ENCODE data around the gene EMSY. TPM values are rescaled to one million over a fixed set of nuclear protein-coding genes. Genes with fewer than 3 reads are reported as not detected.

The EMSY gene
- total and polyA plus RNA-seq, 2 of the 8 experiments (the other 6 are each of a cell fraction or from before 2014, with no cell fraction given): 29.6 to 34.6 TPM

GRCh38 chr11:76444065-76444383 lies 794 bp upstream of the EMSY start:
- Histone ChIP-seq H2AK5ac (ENCODE audit: low read depth, low read length) (peak overlapping the region; percentile 99; the same call in 1 of the 2 replicates), H4K20me1 (replicated peaks in 1 of 2; ENCODE audit: control insufficient read depth in 1 of 2, insufficient read depth in 2 of 2, low read length in 2 of 2) (no peaks in the 10 kb centered on the region), H3K79me2 (ENCODE audit: control insufficient read depth in 1 of 2, insufficient read depth in 2 of 2, low read length in 2 of 2) (peaks cover 0 to 48% of the 10 kb centered on the region in 2 experiments; a peak in 3 of 4 replicates), H3K4me1 (replicated peaks in 1 of 4; ENCODE audit: control insufficient read depth in 3 of 4, insufficient read depth in 4 of 4, low read length in 3 of 4) (peaks cover 0 to 16% (median 0%) of the 10 kb centered on the region in 4 experiments; a peak in 4 of 7 replicates), H3K4me3 (ENCODE audit: extremely low read depth in 1 of 4, insufficient read depth in 2 of 4, low read depth in 3 of 4, low read length in 4 of 4) (peak overlapping the region; percentile 77 to 99 (median 96)), H2BK15ac (ENCODE audit: low read length) (peak overlapping the region; percentile 38; the same call in 1 of the 2 replicates), H3K18ac (ENCODE audit: extremely low read depth, low read length) (peak overlapping the region; percentile 84; the same call in 1 of the 2 replicates), H2BK12ac (ENCODE audit: low read depth, low read length) (peak overlapping the region; percentile 98), H3K9me3 (ENCODE audit: insufficient read depth in 2 of 2, low read depth in 1 of 2, low read length in 1 of 2) (no peaks in the 10 kb centered on the region), H4K91ac (replicated peaks; ENCODE audit: insufficient read length, low read length) (peak overlapping the region; percentile 69), H2BK20ac (ENCODE audit: low read length) (no peak overlapping the region), H3K4me2 (ENCODE audit: insufficient read depth in 1 of 2, low read depth in 2 of 2, low read length in 2 of 2) (peak overlapping the region; percentile 74 to 89), H3K23me2 (ENCODE audit: low read depth, low read length) (peaks cover 3% of the 10 kb centered on the region; the same call in 1 of the 2 replicates), H3K36me3 (ENCODE audit: control insufficient read depth in 2 of 4, insufficient read depth in 4 of 4, low read length in 3 of 4) (peaks cover 0 to 18% (median 1%) of the 10 kb centered on the region in 4 experiments; a peak in 2 of 8 replicates), H3K79me1 (ENCODE audit: low read depth, low read length) (no peaks in the 10 kb centered on the region; the same call in 1 of the 2 replicates), H3K27ac (ENCODE audit: low read depth, low read length) (peak overlapping the region; percentile 98), H3K56ac (replicated peaks; ENCODE audit: insufficient read length, low read depth, low read length) (peak overlapping the region; percentile 43), H3K23ac (ENCODE audit: insufficient read length) (no peak overlapping the region), H4K8ac (ENCODE audit: extremely low read depth, insufficient read depth, low read length) (peak overlapping the region; percentile 95; the same call in 1 of the 2 replicates), H3K9ac (replicated peaks in 1 of 4; ENCODE audit: extremely low read depth in 1 of 4, low read depth in 3 of 4, low read length in 3 of 4) (peak overlapping the region; percentile 97 to 100 (median 98)), H2BK5ac (ENCODE audit: low read depth, low read length) (peak overlapping the region; percentile 99), H3K4ac (replicated peaks; ENCODE audit: insufficient read length, low read depth, low read length) (peak overlapping the region; percentile 47), H2AFZ (ENCODE audit: low read length) (peak overlapping the region; percentile 82; the same call in 1 of the 2 replicates), H3K14ac (ENCODE audit: insufficient read length) (no peak overlapping the region), H4K5ac (ENCODE audit: insufficient read length, low read depth, low read length) (peak overlapping the region; percentile 84), H3K27me3 (replicated peaks in 1 of 4; ENCODE audit: control insufficient read depth in 3 of 4, extremely low read depth in 1 of 4, insufficient read depth in 3 of 4, low read length in 3 of 4) (no peaks in the 10 kb centered on the region), H2BK120ac (replicated peaks; ENCODE audit: low read depth, low read length) (peak overlapping the region; percentile 68)
- TF ChIP-seq KDM5A (IDR thresholded peaks at IDR 0.05; ENCODE audit: low read length): no peak
- TF ChIP-seq CHD2 (IDR thresholded peaks at IDR 0.05; ENCODE audit: low read length): 0 out of 2 replicates have a peak, but pooled peaks have one; percentile 53
- ChIA-PET POLR2A (ENCODE audit: partially characterized antibody) (interaction anchor here (0.9 to 6.5 kb wide), 2 partner anchors 11 to 67 kb away, joined by 3 to 87 read pairs; no protein-coding TSS in a partner anchor), CTCF (ENCODE audit: partially characterized antibody) (interaction anchor here (3.5 kb wide), 1 partner anchor 15 kb away, joined by 16 read pairs; no protein-coding TSS in a partner anchor)
- no peak for FAIRE-seq
- 2% methylated on average over 10 of the region's 10 CpGs; no CpG with 5 or more reads in 1 of the 2 experiments for WGBS, 2 experiments (ENCODE audit: extremely low coverage in 1 of 2, insufficient coverage in 1 of 2, insufficient read length in 1 of 2, insufficient replicate concordance in 2 of 2, low coverage in 1 of 2, low lambda C conversion rate in 2 of 2, missing lambda C conversion rate in 1 of 2)
- no peak for DNase-seq (ENCODE audit: low read depth in 1 of 2, low spot score in 2 of 2)
